Frontal cortex (tissue), 4 donors: ENCODE data around the gene HAPSTR1. TPM values are rescaled to one million over a fixed set of nuclear protein-coding genes. Genes with fewer than 3 reads are reported as not detected.
A peak's percentile ranks its signal among the peaks of the same experiment; 100 is the strongest.

ENCODE experiments used
- DNase-seq, 2 donors: peaks; one replicate each; pipeline ENCODE4 v3.0.0; 2012; ENCODE audit warnings: low spot score in 2 of 2
- FAIRE-seq: peaks from 2 replicates; lab custom pipeline; 2012; peaks lifted over from hg19 to GRCh38; lab: Jason Lieb, UNC
- total RNA-seq: library from RNA; depleted of rRNA; stranded (reverse); fragments of >200 nt; gene quantifications from one replicate; pipeline ENCODE4 v1.2.3, GENCODE V29; 2014
- donor health status: control.
- donor health status: control.
- donor health status: control.

Gene HAPSTR1
- total RNA-seq, 1 donor from 2014 or later, result 132 TPM

DNA sequence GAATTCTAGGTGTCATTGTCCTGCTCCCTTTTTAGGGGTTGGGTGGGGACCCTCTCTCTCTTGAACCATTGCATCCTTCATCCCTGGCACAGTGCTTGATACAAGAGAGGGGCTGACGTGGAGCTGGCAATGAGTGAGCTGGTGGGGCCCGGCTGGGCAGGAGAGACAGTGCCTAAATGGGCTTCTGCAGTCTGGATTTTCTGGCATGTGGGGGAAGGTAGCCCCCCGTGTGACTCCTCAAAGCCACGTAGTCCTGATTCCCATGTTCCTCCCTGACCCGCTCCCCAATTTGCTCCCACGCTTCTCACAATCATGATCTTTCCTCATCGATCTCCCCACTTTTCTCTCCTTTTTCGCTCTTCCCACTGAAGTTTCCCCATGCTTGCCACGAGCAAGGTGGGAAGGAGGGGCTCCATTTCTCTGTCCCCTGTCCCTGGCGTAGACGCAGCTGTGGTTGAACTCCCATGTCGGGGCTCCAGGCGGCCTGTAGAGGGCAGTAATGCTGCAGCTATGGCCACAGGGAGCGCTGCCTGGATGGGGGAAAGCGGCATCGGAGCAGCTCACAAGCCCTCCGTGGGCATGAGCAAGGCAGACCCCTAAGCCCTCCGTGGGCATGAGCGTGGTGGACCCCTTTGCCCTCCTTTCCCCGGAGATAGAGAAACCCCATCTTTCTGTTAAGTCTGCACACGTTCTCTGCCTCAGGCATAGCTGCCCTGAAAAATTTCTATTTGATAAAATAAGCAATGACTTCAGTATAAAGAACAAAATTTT, 47.5 kb downstream of the HAPSTR1 start:
- FAIRE-seq (no peak), DNase-seq (peak in 1 of 2 donors; percentile 55)

DNA sequence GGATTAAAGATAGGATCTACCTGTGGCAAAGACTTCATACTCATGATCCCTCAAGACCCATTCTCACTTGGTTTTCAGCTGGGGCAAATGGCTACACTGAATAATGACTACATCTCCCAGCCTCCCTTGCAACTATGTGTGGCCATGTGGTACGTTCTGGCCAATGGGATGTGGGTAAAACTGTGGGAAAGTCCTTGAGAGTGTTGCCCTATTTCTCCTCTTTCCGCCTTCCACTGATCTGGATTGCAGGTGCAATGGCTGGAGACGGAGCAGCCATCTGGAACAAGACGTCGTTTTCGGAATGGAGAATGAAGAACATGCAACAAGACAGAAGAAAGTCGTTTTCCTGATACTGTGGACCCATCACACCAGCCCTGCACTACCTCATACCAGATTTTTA, 48.5 kb downstream of the HAPSTR1 start:
- FAIRE-seq, result no peak

More for the DNA sequence above, 48.5 kb downstream of the HAPSTR1 start:
- no peak for DNase-seq

Other genes with a start within 250 kb of the HAPSTR1 start
- gene CARHSP1, start 222.6 kb upstream of the HAPSTR1 start, total RNA-seq, result 141 TPM
- not detected for gene LITAFD, start 209.3 kb upstream of the HAPSTR1 start, total RNA-seq
- 79.5 TPM for gene USP7, start 127.7 kb upstream of the HAPSTR1 start, total RNA-seq